Urinary bladder (tissue), 4 donors: ENCODE measurements around the gene SMURF2. TPM values are rescaled to one million over a fixed set of nuclear protein-coding genes. Genes with fewer than 3 reads are reported as not detected.

Source experiments
- DNase-seq: peaks from one replicate; pipeline ENCODE4 v3.0.0-alpha.2; 2015; ENCODE audit errors: extremely low spot score
- H3K27ac ChIP-seq: one replicate; pipeline ENCODE4 v1.5.1; 2013; ENCODE audit warnings: low read depth, mild to moderate bottlenecking, moderate library complexity
- H3K36me3 ChIP-seq: one replicate; pipeline ENCODE4 v1.6.1; 2013; ENCODE audit warnings: mild to moderate bottlenecking, moderate library complexity; ENCODE audit not compliant: insufficient read depth
- H3K4me1 ChIP-seq: one replicate; pipeline ENCODE4 v1.6.1; 2013; ENCODE audit warnings: mild to moderate bottlenecking, moderate library complexity; ENCODE audit not compliant: insufficient read depth
- H3K4me3 ChIP-seq: one replicate; pipeline ENCODE4 v1.5.1; 2013; ENCODE audit warnings: low read depth, low read length
- WGBS: extraction: QIAGEN DNeasy Blood & Tissue Kit; methylation state at CpG from one replicate; pipeline ENCODE4 v1.1.7; 2013; 5-methylcytosine and 5-hydroxymethylcytosine counted together
- polyA plus RNA-seq: library from polyadenylated mRNA; stranded (reverse); fragments of 200-250 nt; gene quantifications from one replicate; pipeline ENCODE4 v1.2.3, GENCODE V29; 2013
- total RNA-seq: library from RNA; depleted of rRNA; stranded (reverse); fragments of >200 nt; gene quantifications from one replicate; pipeline ENCODE4 v1.2.3, GENCODE V29; 2014
- donor health status: healthy with polysubstance abuse.
- donor health status: healthy.

Gene SMURF2
- total and polyA plus RNA-seq, 2 donors, result 11.2 to 91.1 TPM

DNA sequence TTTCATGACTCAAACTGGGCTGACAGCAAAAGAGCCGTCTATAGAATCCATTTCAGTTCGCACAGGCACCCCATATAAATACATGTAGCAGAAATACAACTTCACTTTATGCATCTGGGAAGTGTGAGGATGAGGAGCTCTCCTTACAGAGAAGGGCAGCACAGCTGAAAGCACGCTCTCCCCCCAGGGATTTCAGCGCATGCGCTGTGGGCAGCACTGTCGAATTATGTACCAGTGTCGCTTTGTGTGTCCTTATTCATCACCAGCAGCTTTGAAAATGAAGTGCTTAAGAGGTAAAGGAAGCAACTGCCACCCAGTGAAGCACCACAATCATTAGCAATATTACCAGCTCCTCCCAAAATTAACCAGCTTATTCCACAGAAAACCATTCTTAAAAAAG, 115.4 kb downstream of the SMURF2 start:
- peaks cover 9% of the 10 kb centered on the region for H3K36me3 ChIP-seq
- WGBS, result 89% methylated on average over 7 of the region's 7 CpGs

GRCh38 chr17:64544742-64545141, 117.4 kb downstream of the SMURF2 start:
- no peak overlapping the region for H3K4me3 ChIP-seq
- peaks cover 9% of the 10 kb centered on the region for H3K36me3 ChIP-seq
- 92% methylated on average over 2 of the region's 2 CpGs for WGBS

More for the DNA sequence above, 115.4 kb downstream of the SMURF2 start:
- H3K27ac ChIP-seq, result no peak overlapping the region
- no peak for DNase-seq
- no peaks in the 10 kb centered on the region for H3K4me1 ChIP-seq
- no peak overlapping the region for H3K4me3 ChIP-seq

GRCh38 chr17:64540118-64540776, 121.9 kb downstream of the SMURF2 start:
- WGBS, result 92% methylated on average over 5 of the region's 5 CpGs
- no peak for DNase-seq
- H3K36me3 ChIP-seq, result peaks cover 4% of the 10 kb centered on the region
- H3K27ac ChIP-seq, result no peak overlapping the region
- H3K4me3 ChIP-seq, result no peak overlapping the region
- no peaks in the 10 kb centered on the region for H3K4me1 ChIP-seq

More at GRCh38 chr17:64544742-64545141, 117.4 kb downstream of the SMURF2 start:
- DNase-seq, result no peak
- no peak overlapping the region for H3K27ac ChIP-seq
- H3K4me1 ChIP-seq, result no peaks in the 10 kb centered on the region

DNA sequence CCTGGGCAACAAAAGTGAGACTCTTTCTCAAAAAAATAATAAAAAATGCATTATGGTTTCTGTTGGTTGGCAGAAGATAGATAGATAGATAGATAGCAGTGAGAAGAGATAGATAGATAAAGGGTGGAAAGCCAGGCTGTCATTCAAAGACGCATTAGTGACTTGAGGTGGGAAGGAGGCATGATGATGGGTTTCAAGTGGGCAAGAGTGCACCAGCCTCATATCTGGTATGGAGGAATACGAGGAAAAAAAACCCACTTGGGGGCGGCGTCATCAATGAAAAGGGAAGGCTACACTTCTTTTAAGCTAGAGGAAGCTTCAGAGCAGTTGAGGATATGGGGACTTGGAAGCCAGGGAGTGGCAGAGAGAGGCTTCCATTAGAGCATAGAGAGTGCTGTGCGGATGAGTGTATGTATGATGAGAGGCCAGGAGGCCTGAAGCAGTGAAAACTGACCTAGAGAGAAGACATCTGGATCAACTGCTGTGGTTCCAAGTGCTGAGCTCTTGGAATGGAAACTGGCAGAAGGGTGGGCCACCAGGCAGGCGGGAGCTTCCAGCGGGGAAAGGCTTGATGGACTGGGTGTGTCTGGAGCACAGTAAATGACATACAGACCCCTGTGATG, 123.5 kb downstream of the SMURF2 start:
- H3K36me3 ChIP-seq, result peaks cover 4% of the 10 kb centered on the region
- DNase-seq, result no peak

GRCh38 chr17:64537488-64537887, 124.6 kb downstream of the SMURF2 start:
- 76% methylated on average over 5 of the region's 5 CpGs for WGBS
- DNase-seq, result no peak
- H3K36me3 ChIP-seq, result peaks cover 3% of the 10 kb centered on the region
- H3K4me3 ChIP-seq, result no peak overlapping the region
- H3K27ac ChIP-seq, result no peak overlapping the region
- no peaks in the 10 kb centered on the region for H3K4me1 ChIP-seq

More for the DNA sequence above, 123.5 kb downstream of the SMURF2 start:
- WGBS, result 74% methylated on average over 7 of the region's 7 CpGs
- Histone ChIP-seq H3K4me3 (no peak overlapping the region), H3K27ac (no peak overlapping the region), H3K4me1 (no peaks in the 10 kb centered on the region)

DNA sequence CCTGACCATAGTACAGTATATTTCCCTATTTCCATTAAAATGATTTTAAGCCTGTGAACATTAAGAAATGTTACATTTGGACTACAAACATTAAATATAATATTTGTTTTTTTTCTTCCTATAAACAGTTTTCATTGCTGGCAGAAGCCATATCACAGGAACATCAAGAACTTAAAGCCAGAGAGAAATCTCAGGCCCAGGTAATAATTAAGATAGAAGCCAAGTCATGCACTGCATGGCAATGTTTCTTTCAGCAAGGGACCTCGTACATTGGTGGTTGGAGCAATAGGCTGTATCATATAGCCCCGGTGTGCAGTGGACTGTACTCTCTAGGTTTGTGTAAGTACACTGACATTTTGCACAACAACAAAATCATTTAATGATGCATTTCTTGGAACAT, 125.2 kb downstream of the SMURF2 start:
- H3K27ac ChIP-seq, result no peak overlapping the region
- WGBS, result 85% methylated on average over 2 of the region's 2 CpGs
- no peaks in the 10 kb centered on the region for H3K4me1 ChIP-seq
- no peak overlapping the region for H3K4me3 ChIP-seq
- no peak for DNase-seq
- peaks cover 2% of the 10 kb centered on the region for H3K36me3 ChIP-seq

- Histone ChIP-seq H3K4me1 (no peaks in the 10 kb centered on the region), H3K27ac (no peak overlapping the region), H3K36me3 (peaks cover 2% of the 10 kb centered on the region), H3K4me3 (no peak overlapping the region)
- DNase-seq, result no peak
- WGBS, result 69% methylated on average over 6 of the region's 6 CpGs
Observed at GRCh38 chr17:64535357-64535756, 126.8 kb downstream of the SMURF2 start.

- Histone ChIP-seq H3K27ac (no peak overlapping the region), H3K4me1 (no peaks in the 10 kb centered on the region), H3K36me3 (peaks cover 4% of the 10 kb centered on the region), H3K4me3 (no peak overlapping the region)
- DNase-seq, result no peak
- 81% methylated on average over 3 of the region's 3 CpGs for WGBS
Observed at GRCh38 chr17:64534187-64534586, 127.9 kb downstream of the SMURF2 start.

GRCh38 chr17:64533784-64534183, 128.3 kb downstream of the SMURF2 start:
- H3K36me3 ChIP-seq, result peaks cover 3% of the 10 kb centered on the region
- H3K4me3 ChIP-seq, result no peak overlapping the region
- H3K27ac ChIP-seq, result no peak overlapping the region
- no peak for DNase-seq
- WGBS, result 86% methylated on average over 2 of the region's 2 CpGs
- H3K4me1 ChIP-seq, result no peaks in the 10 kb centered on the region

DNA sequence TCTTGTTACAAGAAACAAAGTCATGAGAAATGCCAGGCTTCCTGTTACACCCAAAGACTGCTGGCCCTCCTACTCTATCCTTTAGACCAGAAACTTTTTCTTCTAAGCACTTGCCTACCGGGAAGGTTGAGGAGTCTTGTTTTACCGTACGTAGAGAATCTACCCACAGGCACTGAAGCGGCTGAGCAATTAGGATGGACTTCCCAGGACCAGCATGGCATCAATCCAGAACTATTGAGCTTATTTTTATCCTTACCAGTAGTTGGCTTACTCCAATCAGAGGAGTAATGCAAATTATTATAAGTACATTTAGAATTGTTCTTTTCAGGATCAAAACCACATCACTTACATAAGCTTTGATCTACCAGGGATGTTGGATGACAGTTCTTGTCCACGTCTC, 129.7 kb downstream of the SMURF2 start:
- H3K4me1 ChIP-seq, result no peaks in the 10 kb centered on the region
- H3K36me3 ChIP-seq, result peaks cover 4% of the 10 kb centered on the region
- 92% methylated on average over 5 of the region's 5 CpGs for WGBS
- no peak overlapping the region for H3K4me3 ChIP-seq
- H3K27ac ChIP-seq, result no peak overlapping the region
- no peak for DNase-seq

DNA sequence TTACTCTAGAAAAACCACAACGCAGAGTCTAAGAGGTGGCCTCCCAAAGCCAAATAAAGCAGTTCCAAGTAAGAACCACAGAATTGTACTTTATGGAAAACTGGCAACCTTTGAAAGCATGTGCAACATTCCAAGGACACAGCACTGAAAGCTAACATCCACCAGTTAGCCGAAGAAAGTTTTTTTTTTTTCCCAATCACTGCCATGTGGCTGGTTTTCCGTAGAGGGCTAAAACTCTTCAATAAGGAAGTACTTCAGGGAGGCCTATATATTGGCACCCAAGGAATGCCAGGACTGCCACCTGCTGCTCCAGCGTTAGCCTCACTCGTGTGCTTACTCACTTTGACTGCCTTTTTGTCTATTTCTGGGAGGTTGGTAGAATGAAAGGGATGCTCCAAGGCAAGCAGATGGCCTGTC, 130.1 kb downstream of the SMURF2 start:
- no peak overlapping the region for H3K27ac ChIP-seq
- no peak for DNase-seq
- no peaks in the 10 kb centered on the region for H3K4me1 ChIP-seq
- peaks cover 4% of the 10 kb centered on the region for H3K36me3 ChIP-seq
- H3K4me3 ChIP-seq, result no peak overlapping the region
- WGBS, result 80% methylated on average over 5 of the region's 5 CpGs

- no peak for DNase-seq
- Histone ChIP-seq H3K4me3 (no peak overlapping the region), H3K36me3 (peaks cover 6% of the 10 kb centered on the region), H3K27ac (no peak overlapping the region), H3K4me1 (no peaks in the 10 kb centered on the region)
- 97% methylated on average over 5 of the region's 5 CpGs for WGBS
Observed at GRCh38 chr17:64529221-64529620, 132.9 kb downstream of the SMURF2 start.

DNA sequence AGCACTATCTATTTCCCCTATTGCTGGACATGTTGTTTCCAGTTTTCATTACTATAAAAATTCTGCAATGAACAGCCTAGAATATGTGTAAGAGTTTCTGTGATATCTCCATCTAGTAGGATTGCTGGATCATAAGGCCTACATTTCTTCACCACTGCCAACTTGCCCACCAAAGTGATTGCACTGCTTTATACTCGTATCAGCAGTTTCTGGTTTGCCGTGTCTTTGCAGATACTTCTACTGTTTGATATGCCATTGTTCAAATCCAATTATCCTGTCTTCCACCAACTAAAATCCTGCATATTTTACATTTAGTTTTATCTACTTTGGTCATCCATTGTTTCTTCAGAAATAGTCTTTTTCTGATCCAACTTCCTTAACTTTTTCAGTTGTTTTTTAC, 134.2 kb downstream of the SMURF2 start:
- no peak for DNase-seq
- peaks cover 6% of the 10 kb centered on the region for H3K36me3 ChIP-seq
- no peak overlapping the region for H3K4me3 ChIP-seq
- H3K27ac ChIP-seq, result no peak overlapping the region
- H3K4me1 ChIP-seq, result no peaks in the 10 kb centered on the region
- 93% methylated on average over 2 of the region's 2 CpGs for WGBS

DNA sequence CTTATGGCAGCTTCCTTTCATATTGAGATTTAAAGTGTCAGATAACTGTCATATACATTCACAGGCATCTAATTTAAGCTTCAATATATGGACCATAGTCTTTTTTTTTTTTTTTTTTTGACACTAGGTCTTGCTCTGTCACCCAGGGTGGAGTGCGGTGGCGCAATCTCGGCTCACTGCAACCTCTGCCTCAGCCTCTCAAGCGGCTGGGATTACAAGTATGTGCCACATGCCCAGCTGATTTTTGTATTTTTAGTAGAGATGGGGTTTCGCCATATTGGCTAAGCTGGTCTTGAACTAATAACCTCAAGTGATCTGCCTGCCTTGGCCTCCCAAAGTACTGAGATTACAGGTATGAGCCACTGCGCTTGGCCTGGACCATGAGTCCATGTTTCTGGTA, 141.7 kb downstream of the SMURF2 start:
- no peak overlapping the region for H3K27ac ChIP-seq
- peaks cover 11% of the 10 kb centered on the region for H3K36me3 ChIP-seq
- 96% methylated on average over 6 of the region's 6 CpGs for WGBS

More for the DNA sequence above, 141.7 kb downstream of the SMURF2 start:
- H3K4me3 ChIP-seq, result no peak overlapping the region
- no peak for DNase-seq
- no peaks in the 10 kb centered on the region for H3K4me1 ChIP-seq
